Measurements from ENCODE around the gene CTSA. TPM values are rescaled to one million over a fixed set of nuclear protein-coding genes. Genes with fewer than 3 reads are reported as not detected.

Gene CTSA
- total and polyA plus RNA-seq, 10 donors = 56.6 to 203 (median 176) TPM

GRCh38 chr20:45890077-45890984 is 804 bp upstream of the CTSA start:
- DNase-seq = peak; percentile 92
- 2 to 5% (median 2%) methylated on average over 25 to 79 of the region's 79 CpGs for WGBS, 5 donors
- peak overlapping the region; percentile 72 to 90 (median 86) for H3K27ac ChIP-seq
- no peaks in the 10 kb centered on the region for H3K27me3 ChIP-seq (replicated peaks in 1 of 7)
- TF ChIP-seq CTCF (IDR thresholded peaks at IDR 0.05 in 8 of 11, conservative IDR thresholded peaks at IDR 0.05 in 3 of 11) (peak; percentile 12 to 78 (median 61)), POLR2AphosphoS5 (IDR thresholded peaks at IDR 0.05) (peak; percentile 68 to 80 (median 70)), POLR2A (IDR thresholded peaks at IDR 0.05) (peak in 1 of 3 donors; percentile 9)
- peaks cover 0 to 64% (median 26%) of the 10 kb centered on the region in 6 donors for H3K36me3 ChIP-seq
- peak overlapping the region; percentile 72 to 98 (median 89) for H3K4me3 ChIP-seq
- intact Hi-C loops (cut with DNase I; ENCODE audit: low total_unique reads) = no loop called here
- H3K4me1 ChIP-seq = peaks cover 33 to 76% (median 59%) of the 10 kb centered on the region in 6 donors
- H3K9me3 ChIP-seq = no peaks in the 10 kb centered on the region

DNA sequence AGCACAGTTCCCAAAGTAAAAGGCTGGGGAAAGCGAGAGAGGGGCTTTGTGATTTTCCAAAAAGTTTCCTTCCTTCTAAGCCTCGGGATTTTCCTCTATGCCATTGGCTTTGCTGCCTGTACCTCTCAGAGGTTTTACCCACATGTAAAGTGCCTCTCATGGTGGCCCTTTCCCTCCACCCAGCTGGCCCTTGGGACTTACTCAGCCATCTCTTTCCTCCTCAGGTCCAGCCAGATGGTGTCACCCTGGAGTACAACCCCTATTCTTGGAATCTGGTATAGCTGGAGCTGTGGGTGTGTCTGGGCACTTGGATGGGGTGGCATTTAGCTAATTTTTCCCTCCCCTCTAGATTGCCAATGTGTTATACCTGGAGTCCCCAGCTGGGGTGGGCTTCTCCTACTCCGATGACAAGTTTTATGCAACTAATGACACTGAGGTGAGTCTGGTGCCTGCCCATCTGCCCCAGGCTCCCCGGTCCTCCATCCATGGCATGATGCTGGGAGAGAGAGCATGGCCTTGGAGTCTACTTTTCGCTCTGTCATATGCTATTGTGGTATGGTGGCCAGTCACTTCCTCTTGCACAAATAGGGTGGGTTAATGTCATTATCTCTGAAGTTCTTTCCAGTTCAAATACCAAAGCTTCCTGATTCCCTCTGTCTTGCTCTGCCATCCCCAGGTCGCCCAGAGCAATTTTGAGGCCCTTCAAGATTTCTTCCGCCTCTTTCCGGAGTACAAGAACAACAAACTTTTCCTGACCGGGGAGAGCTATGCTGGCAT is 1.1 kb downstream of the CTSA start:
- Histone ChIP-seq H3K27me3 (replicated peaks in 1 of 7) (no peaks in the 10 kb centered on the region), H3K4me1 (peaks cover 30 to 65% (median 51%) of the 10 kb centered on the region in 6 donors), H3K4me3 (peak overlapping the region; percentile 72 to 98 (median 89)), H3K9me3 (no peaks in the 10 kb centered on the region), H3K36me3 (peaks cover 0 to 66% (median 34%) of the 10 kb centered on the region in 6 donors), H3K27ac (peak overlapping the region in 7 of 8 donors; percentile 72 to 90 (median 87))
- intact Hi-C loops (cut with DNase I; ENCODE audit: low total_unique reads) = no loop called here
- 63 to 81% (median 64%) methylated on average over 9 of the region's 9 CpGs for WGBS, 5 donors
- DNase-seq = no peak
- TF ChIP-seq POLR2AphosphoS5 (IDR thresholded peaks at IDR 0.05) (peak in 1 of 3 donors; percentile 49), POLR2A (IDR thresholded peaks at IDR 0.05) (peak in 1 of 3 donors; percentile 9), CTCF (IDR thresholded peaks at IDR 0.05 in 8 of 11, conservative IDR thresholded peaks at IDR 0.05 in 3 of 11) (no peak)

- TF ChIP-seq POLR2AphosphoS5 (IDR thresholded peaks at IDR 0.05) (peak in 2 of 3 donors; percentile 34 to 68), CTCF (IDR thresholded peaks at IDR 0.05 in 8 of 11, conservative IDR thresholded peaks at IDR 0.05 in 3 of 11) (no peak)
- intact Hi-C loops (cut with DNase I; ENCODE audit: low total_unique reads) = no loop called here
Measured at GRCh38 chr20:45892828-45893500, 1.8 kb downstream of the CTSA start.

More at GRCh38 chr20:45892828-45893500, 1.8 kb downstream of the CTSA start:
- no peaks in the 10 kb centered on the region for H3K9me3 ChIP-seq
- 28 to 54% (median 46%) methylated on average over 3 to 4 of the region's 4 CpGs for WGBS, 5 donors
- peak; percentile 78 for DNase-seq
- H3K4me1 ChIP-seq = peaks cover 30 to 65% (median 51%) of the 10 kb centered on the region in 6 donors
- H3K27me3 ChIP-seq (replicated peaks in 1 of 7) = no peaks in the 10 kb centered on the region
- H3K27ac ChIP-seq = peak overlapping the region in 7 of 8 donors; percentile 30 to 90 (median 85)
- peaks cover 0 to 66% (median 42%) of the 10 kb centered on the region in 6 donors for H3K36me3 ChIP-seq
- H3K4me3 ChIP-seq = peak overlapping the region in 7 of 8 donors; percentile 74 to 98 (median 92)
